IMR-90 (cell line): ENCODE results near the gene HRH3. TPM values are rescaled to one million over a fixed set of nuclear protein-coding genes. Genes with fewer than 3 reads are reported as not detected.

Source experiments
- ATAC-seq: fragments of 200-7000 bp; cut with Tn5 transposase; 2 replicates; pipeline ENCODE4 v1.9.1; 2020; ENCODE audit warnings: low read depth, mild to moderate bottlenecking, moderate library complexity
- BruUV-seq: library from RNA; stranded (reverse); fragments of 400-500 nt; replicated peaks from 2 replicates; lab custom pipeline; 2021; lab: Mats Ljungman, UMichigan
- CTCF ChIA-PET: fragments of 300-600 bp; formaldehyde crosslinking; extraction: SDS; loops from one replicate; lab custom pipeline; 2021; ENCODE audit warnings: antibody characterized with exemption; lab: Yijun Ruan, JAX
- POLR2A ChIA-PET: fragments of 300-600 bp; sonication (Branson Sonifier 250); formaldehyde crosslinking; loops from one replicate; lab custom pipeline; 2022; ENCODE audit warnings: antibody characterized with exemption; ENCODE audit not compliant: unreplicated experiment; lab: Charles Lee
- DNase-seq: peaks from one replicate; pipeline ENCODE4 v3.0.0; 2013
- H2AFZ ChIP-seq: replicated peaks from 2 replicates; pipeline ENCODE3; 2013; ENCODE audit warnings: low read length, mild to moderate bottlenecking; ENCODE audit not compliant: poor library complexity
- H2AK5ac ChIP-seq: 2 replicates; pipeline ENCODE4 v1.6.1; 2013; ENCODE audit warnings: low read depth, low read length, inconsistent platforms
- H2AK9ac ChIP-seq: replicated peaks from 2 replicates; pipeline ENCODE3; 2013; ENCODE audit warnings: mild to moderate bottlenecking, low read depth, low read length, moderate library complexity; ENCODE audit not compliant: poor library complexity
- H2BK120ac ChIP-seq: 2 replicates; pipeline ENCODE4 v1.6.1; 2013; ENCODE audit warnings: low read depth, low read length, inconsistent platforms
- H2BK15ac ChIP-seq: 3 replicates; pipeline ENCODE4 v1.6.1; 2013; ENCODE audit warnings: low read depth, low read length, inconsistent platforms
- H2BK20ac ChIP-seq: 2 replicates; pipeline ENCODE4 v1.6.1; 2013; ENCODE audit warnings: low read depth, mild to moderate bottlenecking, inconsistent platforms, low read length, moderate library complexity
- H2BK5ac ChIP-seq: 2 replicates; pipeline ENCODE4 v1.6.1; 2013; ENCODE audit warnings: mild to moderate bottlenecking, low read depth, low read length, inconsistent platforms; ENCODE audit not compliant: poor library complexity, severe bottlenecking
- H3K14ac ChIP-seq: replicated peaks from 2 replicates; pipeline ENCODE4 v1.6.1; 2013; ENCODE audit warnings: low read depth, low read length, inconsistent platforms
- H3K18ac ChIP-seq: 2 replicates; pipeline ENCODE4 v1.6.1; 2013; ENCODE audit warnings: low read depth, low read length, control low read depth
- H3K23ac ChIP-seq: 2 replicates; pipeline ENCODE4 v1.6.1; 2013; ENCODE audit warnings: low read depth, low read length, inconsistent platforms
- H3K27ac ChIP-seq: 2 replicates; pipeline ENCODE4 v1.5.1; 2013; ENCODE audit warnings: mild to moderate bottlenecking, control low read depth, low read length; ENCODE audit not compliant: insufficient read depth
- H3K27me3 ChIP-seq: 2 replicates; pipeline ENCODE4 v1.6.1; 2013; ENCODE audit warnings: low read length; ENCODE audit not compliant: control insufficient read depth, insufficient read depth
- H3K36me3 ChIP-seq: 2 replicates; pipeline ENCODE4 v1.6.1; 2013; ENCODE audit warnings: low read length, mixed read lengths; ENCODE audit not compliant: control insufficient read depth, insufficient read depth
- H3K4ac ChIP-seq: 2 replicates; pipeline ENCODE4 v1.6.1; 2013; ENCODE audit warnings: low read depth, low read length, inconsistent platforms
- H3K4me1 ChIP-seq: 2 replicates; pipeline ENCODE4 v1.6.1; 2013; ENCODE audit warnings: low read length, mixed read lengths; ENCODE audit not compliant: control insufficient read depth, insufficient read depth
- H3K4me2 ChIP-seq: 2 replicates; pipeline ENCODE4 v1.6.1; 2013; ENCODE audit warnings: low read depth, mild to moderate bottlenecking, control low read depth, low read length, moderate library complexity
- H3K4me3 ChIP-seq: 2 replicates; pipeline ENCODE4 v1.5.1; 2013; ENCODE audit warnings: low read depth, mild to moderate bottlenecking, control low read depth, low read length, moderate library complexity; ENCODE audit not compliant: insufficient read depth
- H3K56ac ChIP-seq: 2 replicates; pipeline ENCODE4 v1.6.1; 2013; ENCODE audit warnings: low read length, inconsistent platforms; ENCODE audit not compliant: insufficient read depth; ENCODE audit errors: extremely low read depth
- H3K79me1 ChIP-seq, 2 experiments: 2 replicates each; pipeline ENCODE4 v1.6.1; 2013; ENCODE audit warnings: low read length in 2 of 2, inconsistent platforms in 1 of 2, low read depth in 1 of 2
- H3K9ac ChIP-seq: 2 replicates; pipeline ENCODE4 v1.6.1; 2013; ENCODE audit warnings: low read depth, low read length, control low read depth
- H3K9me1 ChIP-seq: 2 replicates; pipeline ENCODE4 v1.6.1; 2013; ENCODE audit warnings: low read length, inconsistent platforms; ENCODE audit not compliant: insufficient read depth
- H3K9me3 ChIP-seq: 2 replicates; pipeline ENCODE4 v1.6.1; 2013; ENCODE audit warnings: low read length; ENCODE audit not compliant: control insufficient read depth, insufficient read depth
- H4K20me1 ChIP-seq: 2 replicates; pipeline ENCODE4 v1.6.1; 2013; ENCODE audit warnings: low read length, inconsistent platforms; ENCODE audit not compliant: insufficient read depth
- H4K5ac ChIP-seq: 2 replicates; pipeline ENCODE4 v1.6.1; 2013; ENCODE audit warnings: mild to moderate bottlenecking, low read depth, low read length, control low read depth
- H4K8ac ChIP-seq, 2 experiments: 2 replicates each; pipeline ENCODE4 v1.6.1; 2013; ENCODE audit warnings: low read depth in 2 of 2, low read length in 2 of 2, control low read depth in 1 of 2, inconsistent platforms in 1 of 2
- H4K91ac ChIP-seq: 2 replicates; pipeline ENCODE4 v1.6.1; 2013; ENCODE audit warnings: low read depth, low read length, inconsistent platforms; ENCODE audit not compliant: insufficient read depth
- CEBPB ChIP-seq: IDR thresholded peaks from 2 replicates; pipeline ENCODE4 v1.6.1; 2012; ENCODE audit warnings: low read depth, low read length, improper control_type of control experiment
- CHD1 ChIP-seq: IDR thresholded peaks from 2 replicates; pipeline ENCODE4 v1.6.1; 2012; ENCODE audit warnings: low read depth, low read length, improper control_type of control experiment
- NFE2L2 ChIP-seq: fragments of 150-350 bp; IDR thresholded peaks from 2 replicates; pipeline ENCODE4 v1.6.1; 2016; ENCODE audit warnings: low read depth, mild to moderate bottlenecking, low read length
- RCOR1 ChIP-seq: IDR thresholded peaks from 2 replicates; pipeline ENCODE4 v1.6.1; 2012; ENCODE audit warnings: mild to moderate bottlenecking, low read length, improper control_type of control experiment; ENCODE audit not compliant: insufficient replicate concordance
- RFX5 ChIP-seq: IDR thresholded peaks from 2 replicates; pipeline ENCODE4 v1.8.0; 2012; ENCODE audit warnings: low read depth, mild to moderate bottlenecking, low read length, moderate library complexity
- WGBS, 2 experiments: methylation state at CpG; one replicate each; pipeline versions ENCODE4 v1.1.5 to v1.1.7; 2013; ENCODE audit warnings: missing lambda C conversion rate in 2 of 2; ENCODE audit not compliant: insufficient read length in 1 of 2; ENCODE audit errors: extremely low coverage in 2 of 2; 5-methylcytosine and 5-hydroxymethylcytosine counted together
- dilution Hi-C: fragments of 300-500 bp; cut with HindIII; formaldehyde crosslinking; loops from one replicate; pipeline ENCODE4 v1.14.3; 2018; ENCODE audit warnings: low sequenced_read_pairs; ENCODE audit not compliant: unreplicated experiment
- in situ Hi-C: fragments of 300-500 bp; cut with MboI; formaldehyde crosslinking; loops from 3 replicates; pipeline ENCODE4 v1.14.3; 2019; ENCODE audit warnings: low sequenced_read_pairs, inconsistent platforms, mixed read lengths
- intact Hi-C: fragments of 100-400 bp; cut with micrococcal nuclease; formaldehyde crosslinking; loops from 2 replicates; pipeline ENCODE4 v1.10.0; 2022
- polyA plus RNA-seq, 3 experiments: library from polyadenylated mRNA; depleted of rRNA; stranded (reverse); fragments of >200 nt; gene quantifications; 2 replicates each; pipeline ENCODE4 v1.2.3, GENCODE V29; 2012; ENCODE audit warnings: low replicate concordance in 1 of 3
- total RNA-seq: library from RNA; depleted of rRNA; stranded (reverse); fragments of >200 nt; gene quantifications from 2 replicates; pipeline ENCODE4 v1.2.3, GENCODE V29; 2012
- TF ChIP-seq, protein P1 (sequence below): fragments of 150-350 bp; IDR thresholded peaks from 2 replicates; pipeline ENCODE4 v1.6.1; 2017; ENCODE audit warnings: mild to moderate bottlenecking, antibody characterized with exemption, low read length, low read depth
- TF ChIP-seq, protein P2 (sequence below): fragments of 150-350 bp; IDR thresholded peaks from 2 replicates; pipeline ENCODE4 v1.6.1; 2016; ENCODE audit warnings: low read depth, mild to moderate bottlenecking, low read length, moderate library complexity, borderline replicate concordance
- TF ChIP-seq, protein P3 (sequence below): conservative IDR thresholded peaks from 2 replicates; pipeline ENCODE4 v1.5.1; 2012; ENCODE audit warnings: mild to moderate bottlenecking, low read depth, low read length, improper control_type of control experiment

The HRH3 gene
- total and polyA plus RNA-seq, 2 of the 4 experiments (the other 2 are of a cell fraction), result not detected

DNA sequence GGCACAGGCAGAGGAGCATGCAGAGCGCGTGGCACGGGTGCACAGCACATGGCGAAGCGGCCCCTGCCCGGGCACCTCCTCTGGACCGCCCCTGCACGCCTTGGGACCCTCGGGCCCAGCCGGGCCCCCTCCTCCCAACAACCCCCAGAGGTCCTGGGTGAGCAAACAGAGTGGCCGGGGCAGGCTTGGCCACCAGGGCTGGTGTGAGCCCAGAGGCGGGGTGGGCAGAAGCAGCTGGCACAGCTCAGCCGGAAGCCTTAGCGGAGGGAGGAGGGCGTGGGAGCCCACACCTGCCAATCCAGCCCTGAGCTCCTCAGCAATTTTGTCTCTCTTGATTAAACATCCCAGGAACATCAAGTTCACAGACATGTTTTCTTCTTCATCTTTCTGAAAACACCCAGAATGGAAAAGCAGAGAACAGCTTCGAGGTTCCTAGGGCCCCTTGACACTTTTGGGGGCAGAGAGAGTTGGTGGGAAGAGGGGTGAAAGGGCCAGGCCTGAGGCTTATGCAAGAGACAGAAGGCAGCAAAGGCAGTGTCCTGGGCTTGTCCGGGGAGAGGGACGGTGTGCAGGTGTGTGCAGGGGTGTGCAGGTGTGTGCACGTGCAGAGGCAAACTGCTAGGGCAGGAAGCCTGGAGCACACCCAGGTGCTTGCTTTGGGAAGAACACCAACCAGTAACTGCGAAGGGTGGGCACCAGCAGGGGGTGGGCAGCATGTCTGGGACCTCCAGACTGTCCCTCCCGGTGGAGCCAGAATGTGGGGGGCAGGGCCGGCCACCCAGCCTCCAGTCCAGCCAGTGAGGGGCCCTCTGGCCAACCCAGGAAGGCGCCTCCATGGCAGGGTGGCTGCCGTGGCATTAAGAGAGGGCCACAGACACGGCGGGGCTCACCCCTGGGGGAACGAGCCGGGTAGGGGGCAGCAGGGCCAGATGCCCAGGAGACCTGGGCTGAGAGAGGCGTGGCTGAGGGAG lies 4.8 kb downstream of the HRH3 start (continued):
- TF ChIP-seq CHD1, result no peak

GRCh38 chr20:62214067-62214466 lies 6.0 kb downstream of the HRH3 start:
- 21% methylated on average over 3 of the region's 12 CpGs; no CpG with 5 or more reads in 1 of the 2 experiments for WGBS, 2 experiments
- no peak overlapping the region for H2AFZ ChIP-seq
- ATAC-seq, result no peak
- no peak overlapping the region for H2BK120ac ChIP-seq
- BruUV-seq, result no TSS peak
- no peak overlapping the region for H3K18ac ChIP-seq
- intact Hi-C loops (no loop called here), dilution Hi-C loops (no loop called here), in situ Hi-C loops (no loop called here)
- H3K56ac ChIP-seq, result no peak overlapping the region
- ChIA-PET CTCF (no interaction called here), POLR2A (no interaction called here)
- no peak overlapping the region for H2BK5ac ChIP-seq
- H2AK5ac ChIP-seq, result no peak overlapping the region
- DNase-seq, result no peak
- H3K27me3 ChIP-seq, result peaks cover 58% of the 10 kb centered on the region
- H2BK20ac ChIP-seq, result no peak overlapping the region
- H3K9me3 ChIP-seq, result no peaks in the 10 kb centered on the region
- no peak overlapping the region for H3K4me2 ChIP-seq
- H4K20me1 ChIP-seq, result peaks cover 4% of the 10 kb centered on the region
- no peak overlapping the region for H3K27ac ChIP-seq
- H4K91ac ChIP-seq, result no peak overlapping the region
- H3K4ac ChIP-seq, result no peak overlapping the region
- H2AK9ac ChIP-seq, result no peak overlapping the region
- no peak overlapping the region for H3K9ac ChIP-seq
- no peaks in the 10 kb centered on the region for H3K9me1 ChIP-seq
- TF ChIP-seq, protein P1, sequence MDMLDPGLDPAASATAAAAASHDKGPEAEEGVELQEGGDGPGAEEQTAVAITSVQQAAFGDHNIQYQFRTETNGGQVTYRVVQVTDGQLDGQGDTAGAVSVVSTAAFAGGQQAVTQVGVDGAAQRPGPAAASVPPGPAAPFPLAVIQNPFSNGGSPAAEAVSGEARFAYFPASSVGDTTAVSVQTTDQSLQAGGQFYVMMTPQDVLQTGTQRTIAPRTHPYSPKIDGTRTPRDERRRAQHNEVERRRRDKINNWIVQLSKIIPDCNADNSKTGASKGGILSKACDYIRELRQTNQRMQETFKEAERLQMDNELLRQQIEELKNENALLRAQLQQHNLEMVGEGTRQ, result no peak
- TF ChIP-seq RCOR1 (no peak), CEBPB (no peak), RFX5 (no peak), NFE2L2 (no peak)
- TF ChIP-seq, protein P2, sequence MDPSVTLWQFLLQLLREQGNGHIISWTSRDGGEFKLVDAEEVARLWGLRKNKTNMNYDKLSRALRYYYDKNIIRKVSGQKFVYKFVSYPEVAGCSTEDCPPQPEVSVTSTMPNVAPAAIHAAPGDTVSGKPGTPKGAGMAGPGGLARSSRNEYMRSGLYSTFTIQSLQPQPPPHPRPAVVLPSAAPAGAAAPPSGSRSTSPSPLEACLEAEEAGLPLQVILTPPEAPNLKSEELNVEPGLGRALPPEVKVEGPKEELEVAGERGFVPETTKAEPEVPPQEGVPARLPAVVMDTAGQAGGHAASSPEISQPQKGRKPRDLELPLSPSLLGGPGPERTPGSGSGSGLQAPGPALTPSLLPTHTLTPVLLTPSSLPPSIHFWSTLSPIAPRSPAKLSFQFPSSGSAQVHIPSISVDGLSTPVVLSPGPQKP, result no peak
- TF ChIP-seq, protein P3, sequence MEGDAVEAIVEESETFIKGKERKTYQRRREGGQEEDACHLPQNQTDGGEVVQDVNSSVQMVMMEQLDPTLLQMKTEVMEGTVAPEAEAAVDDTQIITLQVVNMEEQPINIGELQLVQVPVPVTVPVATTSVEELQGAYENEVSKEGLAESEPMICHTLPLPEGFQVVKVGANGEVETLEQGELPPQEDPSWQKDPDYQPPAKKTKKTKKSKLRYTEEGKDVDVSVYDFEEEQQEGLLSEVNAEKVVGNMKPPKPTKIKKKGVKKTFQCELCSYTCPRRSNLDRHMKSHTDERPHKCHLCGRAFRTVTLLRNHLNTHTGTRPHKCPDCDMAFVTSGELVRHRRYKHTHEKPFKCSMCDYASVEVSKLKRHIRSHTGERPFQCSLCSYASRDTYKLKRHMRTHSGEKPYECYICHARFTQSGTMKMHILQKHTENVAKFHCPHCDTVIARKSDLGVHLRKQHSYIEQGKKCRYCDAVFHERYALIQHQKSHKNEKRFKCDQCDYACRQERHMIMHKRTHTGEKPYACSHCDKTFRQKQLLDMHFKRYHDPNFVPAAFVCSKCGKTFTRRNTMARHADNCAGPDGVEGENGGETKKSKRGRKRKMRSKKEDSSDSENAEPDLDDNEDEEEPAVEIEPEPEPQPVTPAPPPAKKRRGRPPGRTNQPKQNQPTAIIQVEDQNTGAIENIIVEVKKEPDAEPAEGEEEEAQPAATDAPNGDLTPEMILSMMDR, result no peak
- H3K4me1 ChIP-seq, result no peaks in the 10 kb centered on the region
- H3K4me3 ChIP-seq, result no peak overlapping the region
- no peaks in the 10 kb centered on the region for H3K79me1 ChIP-seq
- no peak overlapping the region for H3K14ac ChIP-seq
- no peak overlapping the region for H4K8ac ChIP-seq
- H2BK15ac ChIP-seq, result no peak overlapping the region
- H3K36me3 ChIP-seq, result no peaks in the 10 kb centered on the region
- H4K5ac ChIP-seq, result no peak overlapping the region
- H3K23ac ChIP-seq, result no peak overlapping the region
